OCI-LY7 (cell line): Measurements from ENCODE around the gene HMG20A. TPM values are rescaled to one million over a fixed set of nuclear protein-coding genes. Genes with fewer than 3 reads are reported as not detected.

Source experiments
- BruUV-seq: library from RNA; stranded (reverse); fragments of 400-500 nt; replicated peaks from 2 replicates; lab custom pipeline; 2021; lab: Mats Ljungman, UMichigan
- CTCF ChIA-PET: fragments of 300-600 bp; sonication (Branson Sonifier 250); formaldehyde crosslinking; loops from one replicate; lab custom pipeline; 2022; ENCODE audit warnings: antibody characterized with exemption; ENCODE audit not compliant: unreplicated experiment; lab: Charles Lee
- POLR2A ChIA-PET: fragments of 300-600 bp; sonication (Branson Sonifier 250); formaldehyde crosslinking; loops from one replicate; lab custom pipeline; 2022; ENCODE audit warnings: antibody characterized with exemption; lab: Charles Lee
- DNase-seq: peaks from one replicate; pipeline ENCODE4 v3.0.0-alpha.2; 2015; ENCODE audit warnings: low spot score
- H2AFZ ChIP-seq: fragments of 200-600 bp; sonication (generic), shearing (Covaris generic); 2 replicates; pipeline ENCODE4 v1.6.1; 2014; ENCODE audit warnings: mild to moderate bottlenecking, antibody characterized with exemption, low read length, moderate library complexity
- H3K27ac ChIP-seq: fragments of 200-600 bp; sonication (generic); 2 replicates; pipeline ENCODE4 v1.5.1; 2014; ENCODE audit warnings: mixed run types, low read depth, mild to moderate bottlenecking, moderate library complexity, low read length, inconsistent platforms; ENCODE audit not compliant: poor library complexity, severe bottlenecking
- H3K36me3 ChIP-seq: fragments of 200-600 bp; sonication (generic); 2 replicates; pipeline ENCODE4 v1.6.1; 2014; ENCODE audit warnings: mild to moderate bottlenecking, antibody characterized with exemption, low read length, moderate library complexity, mixed read lengths; ENCODE audit not compliant: insufficient read depth
- H3K4me1 ChIP-seq: fragments of 200-600 bp; sonication (generic); 2 replicates; pipeline ENCODE4 v1.5.1; 2014; ENCODE audit warnings: mild to moderate bottlenecking, low read length; ENCODE audit not compliant: insufficient read depth, poor library complexity, severe bottlenecking
- H3K4me2 ChIP-seq: fragments of 200-600 bp; sonication (generic); 2 replicates; pipeline ENCODE4 v1.6.1; 2014; ENCODE audit warnings: mild to moderate bottlenecking, low read length
- H3K4me3 ChIP-seq: fragments of 200-600 bp; sonication (generic); 2 replicates; pipeline ENCODE4 v1.5.1; 2014; ENCODE audit warnings: mild to moderate bottlenecking, low read depth, low read length; ENCODE audit not compliant: poor library complexity, severe bottlenecking
- H3K79me2 ChIP-seq: fragments of 200-600 bp; sonication (generic); 2 replicates; pipeline ENCODE4 v1.6.1; 2016; ENCODE audit warnings: low read depth, mild to moderate bottlenecking, low read length, moderate library complexity, mixed read lengths; ENCODE audit not compliant: insufficient read depth
- H3K9me2 ChIP-seq: fragments of 200-600 bp; sonication (generic); 2 replicates; pipeline ENCODE4 v1.6.1; 2016; ENCODE audit warnings: mild to moderate bottlenecking, low read length, mixed read lengths; ENCODE audit not compliant: insufficient read depth
- H3K9me3 ChIP-seq: fragments of 200-600 bp; sonication (generic); 2 replicates; pipeline ENCODE4 v1.6.1; 2014; ENCODE audit warnings: mild to moderate bottlenecking, mixed run types, low read length, mixed read lengths
- H4K20me1 ChIP-seq: fragments of 200-600 bp; sonication (generic); 2 replicates; pipeline ENCODE4 v1.6.1; 2014; ENCODE audit warnings: mild to moderate bottlenecking, antibody characterized with exemption, low read length, moderate library complexity, mixed read lengths; ENCODE audit not compliant: insufficient read depth
- CTCF ChIP-seq: fragments of 200-600 bp; sonication (generic); conservative IDR thresholded peaks from 2 replicates; pipeline ENCODE4 v1.5.1; 2014; ENCODE audit warnings: mild to moderate bottlenecking, antibody characterized with exemption, low read length, moderate library complexity, mixed read lengths
- EZH2phosphoT487 ChIP-seq: fragments of 200-600 bp; sonication (generic); IDR thresholded peaks from 2 replicates; pipeline ENCODE4 v1.6.1; 2018; ENCODE audit warnings: low read depth, borderline replicate concordance, mild to moderate bottlenecking, mixed run types, antibody characterized with exemption, low read length, moderate library complexity, mixed read lengths
- intact Hi-C: fragments of 100-400 bp; cut with micrococcal nuclease; formaldehyde crosslinking; loops from one replicate; pipeline ENCODE4 v1.10.0; 2022; ENCODE audit not compliant: unreplicated experiment
- total RNA-seq, 2 experiments: library from RNA; depleted of rRNA in 1 of 2; stranded (reverse); fragments of >200 nt in 1 of 2; shearing (Covaris generic) in 1 of 2; gene quantifications; 2 replicates each; pipeline ENCODE4 v1.2.3, GENCODE V29; 2014 to 2022

Gene HMG20A
- total RNA-seq, 2 experiments from 2014 or later = 29.1 to 49.9 TPM

GRCh38 chr15:77480859-77481633 is 60.4 kb downstream of the HMG20A start:
- intact Hi-C loops = no loop called here
- Histone ChIP-seq H4K20me1 (no peaks in the 10 kb centered on the region), H3K4me2 (no peak overlapping the region), H3K9me3 (no peaks in the 10 kb centered on the region), H3K79me2 (no peaks in the 10 kb centered on the region), H3K36me3 (peaks cover 80% of the 10 kb centered on the region), H3K27ac (no peak overlapping the region), H2AFZ (no peak overlapping the region), H3K4me3 (no peak overlapping the region), H3K9me2 (no peaks in the 10 kb centered on the region), H3K4me1 (no peaks in the 10 kb centered on the region)
- BruUV-seq = no TSS peak
- ChIA-PET CTCF (no interaction called here), POLR2A (interaction anchor here (0.6 to 0.8 kb wide), 3 partner anchors 26 to 1489 kb away, joined by 3 to 5 read pairs (median 3); no protein-coding TSS in a partner anchor)
- TF ChIP-seq CTCF (no peak), EZH2phosphoT487 (no peak)
- DNase-seq = no peak

DNA sequence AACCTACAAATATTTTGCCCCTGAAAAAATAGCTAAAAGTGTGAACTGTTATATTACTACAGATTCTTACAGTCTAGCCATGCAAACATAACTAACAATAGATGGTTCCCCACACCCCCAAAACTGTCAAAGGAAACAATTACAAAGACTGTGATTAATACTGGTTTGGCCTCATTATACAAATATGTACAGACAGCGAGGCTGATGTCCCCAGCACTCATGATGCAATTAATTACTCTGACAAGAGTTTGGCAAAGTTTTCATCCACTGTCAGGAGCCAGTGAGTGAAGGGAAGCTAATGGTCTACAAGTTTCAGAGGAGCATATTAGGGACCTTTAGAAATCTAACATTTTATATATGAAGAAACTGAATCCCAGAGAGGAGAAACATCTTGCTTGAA is 61.0 kb downstream of the HMG20A start:
- no peak overlapping the region for H3K27ac ChIP-seq
- ChIA-PET POLR2A (interaction anchor here (0.8 kb wide), 1 partner anchor 27 kb away, joined by 5 read pairs; no protein-coding TSS in a partner anchor), CTCF (no interaction called here)
- H3K9me3 ChIP-seq = no peaks in the 10 kb centered on the region
- DNase-seq = no peak
- intact Hi-C loops = no loop called here
- no peak overlapping the region for H2AFZ ChIP-seq
- no peak overlapping the region for H3K4me2 ChIP-seq
- H4K20me1 ChIP-seq = no peaks in the 10 kb centered on the region
- TF ChIP-seq EZH2phosphoT487 (no peak), CTCF (no peak)
- H3K9me2 ChIP-seq = no peaks in the 10 kb centered on the region
- no TSS peak for BruUV-seq
- H3K79me2 ChIP-seq = no peaks in the 10 kb centered on the region
- peaks cover 84% of the 10 kb centered on the region for H3K36me3 ChIP-seq
- H3K4me3 ChIP-seq = no peak overlapping the region
- H3K4me1 ChIP-seq = no peaks in the 10 kb centered on the region

DNA sequence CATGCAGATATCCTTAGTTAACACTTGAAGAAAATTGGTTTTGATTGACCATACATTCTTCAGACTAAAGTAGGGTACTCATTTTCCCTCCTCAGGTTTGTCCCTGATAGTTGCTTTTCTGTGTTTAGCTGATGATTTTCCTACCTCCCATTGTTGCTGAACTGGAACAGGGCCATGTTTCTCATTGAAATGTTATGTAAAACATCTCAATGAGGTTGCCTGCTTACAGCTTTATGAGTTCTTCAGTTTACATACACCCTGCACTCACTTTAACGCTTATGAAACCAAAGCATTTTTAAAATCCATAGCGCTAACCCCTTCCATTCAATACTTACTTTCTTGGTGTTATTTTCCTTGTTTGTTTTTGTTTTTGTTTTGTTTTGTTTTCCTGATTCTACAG is 61.9 kb downstream of the HMG20A start:
- no peaks in the 10 kb centered on the region for H3K9me3 ChIP-seq
- no peaks in the 10 kb centered on the region for H4K20me1 ChIP-seq
- no peak for DNase-seq
- H3K4me2 ChIP-seq = no peak overlapping the region
- H3K36me3 ChIP-seq = peaks cover 80% of the 10 kb centered on the region
- H3K9me2 ChIP-seq = no peaks in the 10 kb centered on the region
- no peaks in the 10 kb centered on the region for H3K79me2 ChIP-seq
- H2AFZ ChIP-seq = no peak overlapping the region
- H3K4me1 ChIP-seq = no peaks in the 10 kb centered on the region
- ChIA-PET CTCF (no interaction called here), POLR2A (interaction anchor here (0.6 to 1.0 kb wide), 2 partner anchors 236 to 295 kb away, joined by 3 read pairs; no protein-coding TSS in a partner anchor)
- intact Hi-C loops = no loop called here
- no TSS peak for BruUV-seq
- H3K27ac ChIP-seq = no peak overlapping the region
- no peak overlapping the region for H3K4me3 ChIP-seq
- TF ChIP-seq EZH2phosphoT487 (no peak), CTCF (no peak)
